SU-DHL-6 (cell line): ENCODE results near the gene ONECUT3.

ENCODE experiments used
- H2AFZ ChIP-seq: fragments of 200-600 bp; sonication (generic); 2 replicates; pipeline ENCODE4 v1.6.1; 2014; ENCODE audit warnings: low read depth, mild to moderate bottlenecking, moderate library complexity, mixed read lengths, antibody characterized with exemption, low read length; ENCODE audit not compliant: severe bottlenecking
- H3F3A ChIP-seq: fragments of 200-600 bp; shearing (Covaris generic); 2 replicates; pipeline ENCODE4 v1.6.0; 2016; ENCODE audit warnings: antibody characterized with exemption, mild to moderate bottlenecking; ENCODE audit not compliant: insufficient read depth
- H3K27ac ChIP-seq: fragments of 200-600 bp; sonication (generic); 2 replicates; pipeline ENCODE4 v1.5.1; 2016; ENCODE audit warnings: low read depth, mild to moderate bottlenecking, low read length, moderate library complexity, mixed read lengths
- H3K27me3 ChIP-seq: fragments of 200-600 bp; sonication (generic), shearing (Covaris generic); 2 replicates; pipeline ENCODE4 v1.6.0; 2014; ENCODE audit warnings: mild to moderate bottlenecking, low read length
- H3K36me3 ChIP-seq: fragments of 200-600 bp; sonication (generic); 2 replicates; pipeline ENCODE4 v1.6.1; 2014; ENCODE audit warnings: mild to moderate bottlenecking, low read length, mixed read lengths
- H3K4me2 ChIP-seq: fragments of 300-600, 200-600 bp; shearing (Covaris generic), sonication (generic); 2 replicates; pipeline ENCODE4 v1.6.0; 2014; ENCODE audit warnings: low read length, low read depth, mild to moderate bottlenecking; ENCODE audit not compliant: poor library complexity, severe bottlenecking
- H3K4me3 ChIP-seq: fragments of 200-600 bp; sonication (generic); 2 replicates; pipeline ENCODE4 v1.5.1; 2014; ENCODE audit warnings: antibody characterized with exemption, low read length, mild to moderate bottlenecking, mixed read lengths; ENCODE audit not compliant: insufficient read depth, poor library complexity, severe bottlenecking
- H3K79me2 ChIP-seq: fragments of 200-600 bp; sonication (generic); 2 replicates; pipeline ENCODE4 v1.6.1; 2014; ENCODE audit warnings: mild to moderate bottlenecking, low read length, moderate library complexity; ENCODE audit not compliant: insufficient read depth
- H3K9ac ChIP-seq: fragments of 200-600 bp; sonication (generic); 2 replicates; pipeline ENCODE4 v1.7.0; 2014; ENCODE audit warnings: mild to moderate bottlenecking, low read length
- H3K9me2 ChIP-seq: fragments of 200-600 bp; sonication (generic); replicated peaks from 2 replicates; pipeline ENCODE4 v1.6.1; 2014; ENCODE audit warnings: low read length; ENCODE audit not compliant: insufficient read depth
- H3K9me3 ChIP-seq: fragments of 200-600 bp; sonication (generic); 2 replicates; pipeline ENCODE4 v1.6.1; 2014; ENCODE audit warnings: low read length, mixed read lengths; ENCODE audit not compliant: insufficient read depth
- H4K20me1 ChIP-seq: fragments of 200-600 bp; sonication (generic); 2 replicates; pipeline ENCODE4 v1.6.1; 2014; ENCODE audit warnings: low read depth, mild to moderate bottlenecking, antibody characterized with exemption, low read length, moderate library complexity, mixed read lengths
- CTCF ChIP-seq: fragments of 200-600 bp; sonication (generic); IDR thresholded peaks from one replicate; pipeline ENCODE4 v1.5.1; 2017; ENCODE audit warnings: antibody characterized with exemption, mild to moderate bottlenecking, low read length, moderate library complexity; ENCODE audit not compliant: insufficient read depth, poor library complexity, severe bottlenecking
- EZH2phosphoT487 ChIP-seq: fragments of 200-600 bp; sonication (generic), shearing (Covaris generic); conservative IDR thresholded peaks from 2 replicates; pipeline ENCODE4 v1.6.1; 2018; ENCODE audit warnings: mild to moderate bottlenecking, antibody characterized with exemption, low read length, moderate library complexity, mixed read lengths

ONECUT3 gene

GRCh38 chr19:1822210-1822609 is 68.9 kb downstream of the ONECUT3 start:
- no peak overlapping the region for H3K27ac ChIP-seq
- no peak overlapping the region for H2AFZ ChIP-seq
- TF ChIP-seq EZH2phosphoT487 = no peak
- TF ChIP-seq CTCF = no peak
- H3F3A ChIP-seq = no peaks in the 10 kb centered on the region
- no peaks in the 10 kb centered on the region for H3K27me3 ChIP-seq
- no peaks in the 10 kb centered on the region for H3K79me2 ChIP-seq
- no peak overlapping the region for H3K9ac ChIP-seq
- no peaks in the 10 kb centered on the region for H3K9me2 ChIP-seq
- no peak overlapping the region for H3K4me2 ChIP-seq
- H3K36me3 ChIP-seq = 0 out of 2 replicates have a peak, but pooled peaks cover 4% of the 10 kb centered on the region
- no peaks in the 10 kb centered on the region for H3K9me3 ChIP-seq
- no peaks in the 10 kb centered on the region for H4K20me1 ChIP-seq
- H3K4me3 ChIP-seq = no peak overlapping the region

GRCh38 chr19:1823020-1823419 is 69.7 kb downstream of the ONECUT3 start:
- no peaks in the 10 kb centered on the region for H3K27me3 ChIP-seq
- no peak overlapping the region for H3K27ac ChIP-seq
- no peaks in the 10 kb centered on the region for H3K9me2 ChIP-seq
- no peaks in the 10 kb centered on the region for H3K9me3 ChIP-seq
- H3K4me3 ChIP-seq = no peak overlapping the region
- H3K79me2 ChIP-seq = no peaks in the 10 kb centered on the region
- H2AFZ ChIP-seq = no peak overlapping the region
- H3F3A ChIP-seq = no peaks in the 10 kb centered on the region
- no peak overlapping the region for H3K9ac ChIP-seq
- no peak for TF ChIP-seq EZH2phosphoT487
- no peak for TF ChIP-seq CTCF
- H4K20me1 ChIP-seq = no peaks in the 10 kb centered on the region
- H3K36me3 ChIP-seq = 0 out of 2 replicates have a peak, but pooled peaks cover 4% of the 10 kb centered on the region
- H3K4me2 ChIP-seq = no peak overlapping the region

- Histone ChIP-seq H3F3A (no peaks in the 10 kb centered on the region), H3K36me3 (0 out of 2 replicates have a peak, but pooled peaks cover 4% of the 10 kb centered on the region), H2AFZ (no peak overlapping the region), H3K27me3 (no peaks in the 10 kb centered on the region), H3K9me3 (no peaks in the 10 kb centered on the region), H3K4me3 (no peak overlapping the region), H4K20me1 (no peaks in the 10 kb centered on the region), H3K79me2 (no peaks in the 10 kb centered on the region), H3K9ac (no peak overlapping the region), H3K4me2 (no peak overlapping the region), H3K27ac (no peak overlapping the region), H3K9me2 (no peaks in the 10 kb centered on the region)
- TF ChIP-seq EZH2phosphoT487 = no peak
- TF ChIP-seq CTCF = no peak
Observed at GRCh38 chr19:1823539-1824251, 70.4 kb downstream of the ONECUT3 start.
